COLO668 (cell line): ENCODE results near the gene LRFN2.

ENCODE experiments used
- DNase-seq: peaks from one replicate; lab custom pipeline; 2025; ENCODE audit not compliant: unreplicated experiment; lab: John Stamatoyannopoulos, UW

Gene LRFN2

GRCh38 chr6:40587240-40588069 is at the start of gene LRFN2:
TSS of gene LRFN2 (minus strand) at chr6:40587364.
- DNase-seq, result peak; percentile 86

- DNase-seq, result peak; percentile 82
Observed at GRCh38 chr6:40634429-40634828, 47.3 kb upstream of the LRFN2 start.

GRCh38 chr6:40631744-40632143 is 44.6 kb upstream of the LRFN2 start:
- DNase-seq, result no peak

GRCh38 chr6:40630488-40630887 is 43.3 kb upstream of the LRFN2 start:
- no peak for DNase-seq

- no peak for DNase-seq
Observed at GRCh38 chr6:40630051-40630450, 42.9 kb upstream of the LRFN2 start.

GRCh38 chr6:40629463-40629862 is 42.3 kb upstream of the LRFN2 start:
- DNase-seq, result no peak

GRCh38 chr6:40627316-40627715 is 40.2 kb upstream of the LRFN2 start:
- DNase-seq, result peak; percentile 10

- peak; percentile 2 for DNase-seq
Observed at GRCh38 chr6:40626886-40627285, 39.7 kb upstream of the LRFN2 start.

- no peak for DNase-seq
Observed at GRCh38 chr6:40623932-40624331, 36.8 kb upstream of the LRFN2 start.

- no peak for DNase-seq
Observed at GRCh38 chr6:40623178-40623577, 36.0 kb upstream of the LRFN2 start.

GRCh38 chr6:40620574-40621240 is 33.5 kb upstream of the LRFN2 start:
- DNase-seq, result no peak

GRCh38 chr6:40614671-40615070 is 27.5 kb upstream of the LRFN2 start:
- no peak for DNase-seq

- DNase-seq, result no peak
Observed at GRCh38 chr6:40611912-40612311, 24.7 kb upstream of the LRFN2 start.

GRCh38 chr6:40611434-40611833 is 24.3 kb upstream of the LRFN2 start:
- DNase-seq, result no peak

- DNase-seq, result no peak
Observed at GRCh38 chr6:40610229-40610628, 23.1 kb upstream of the LRFN2 start.

- DNase-seq, result no peak
Observed at GRCh38 chr6:40606981-40607380, 19.8 kb upstream of the LRFN2 start.

- no peak for DNase-seq
Observed at GRCh38 chr6:40606526-40606925, 19.4 kb upstream of the LRFN2 start.

GRCh38 chr6:40604082-40604481 is 16.9 kb upstream of the LRFN2 start:
- DNase-seq, result no peak

GRCh38 chr6:40599555-40599954 is 12.4 kb upstream of the LRFN2 start:
- DNase-seq, result no peak

GRCh38 chr6:40598516-40598915 is 11.4 kb upstream of the LRFN2 start:
- no peak for DNase-seq

- no peak for DNase-seq
Observed at GRCh38 chr6:40597301-40597700, 10.1 kb upstream of the LRFN2 start.

GRCh38 chr6:40588480-40588879 is 1.3 kb upstream of the LRFN2 start:
- peak; percentile 54 for DNase-seq

- DNase-seq, result no peak
Observed at GRCh38 chr6:40588070-40588384, 863 bp upstream of the LRFN2 start.
